NCI-H226 (cell line): Measurements from ENCODE around the gene SZT2.
A peak's percentile ranks its signal among the peaks of the same experiment; 100 is the strongest.
"Not testable (repeated sequence)": the region's sequence is repeated elsewhere in the genome, so short reads cannot be mapped to it uniquely, and the experiment has no call there.

Experiments
- DNase-seq: peaks from one replicate; pipeline ENCODE4 v3.0.0-alpha.2; 2015

The SZT2 gene

DNA sequence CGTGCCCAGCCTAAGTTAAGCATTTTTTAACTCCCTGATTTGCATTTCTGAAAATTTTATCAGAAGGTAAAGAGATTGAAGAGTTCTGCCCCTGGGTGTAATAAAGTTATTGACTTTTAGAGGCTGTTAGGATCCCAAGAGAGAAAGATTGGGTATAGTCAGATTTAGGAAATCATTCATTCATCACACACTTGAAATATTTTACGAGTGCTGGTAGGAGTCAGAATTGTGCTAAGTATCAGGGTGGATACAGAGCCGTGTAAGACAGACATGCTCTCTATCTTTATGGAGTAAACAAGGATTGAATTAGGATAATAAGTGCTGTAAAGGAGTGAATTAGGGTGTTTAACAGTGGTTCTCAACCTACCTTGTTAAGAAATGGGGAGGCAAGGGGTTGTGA, 3.0 kb downstream of the SZT2 start:
- no peak for DNase-seq

DNA sequence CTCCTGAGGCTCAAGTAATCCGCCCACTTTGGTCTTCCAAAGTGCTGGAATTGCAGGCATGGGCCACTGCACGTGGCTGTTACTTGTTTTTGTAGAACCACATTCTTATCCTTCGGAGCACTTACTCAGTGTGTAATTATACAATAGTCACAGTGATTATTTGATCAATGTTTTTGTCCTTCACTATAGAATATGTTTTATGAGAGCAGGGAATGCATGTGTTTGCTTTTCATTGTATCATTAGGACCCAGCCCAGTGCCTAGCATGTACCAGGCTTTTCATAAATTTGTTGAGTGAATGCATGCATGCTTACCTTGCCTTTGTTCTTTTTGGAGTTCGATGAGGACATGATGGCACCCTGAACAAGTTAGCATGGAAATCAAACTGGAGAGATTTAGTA, 5.8 kb downstream of the SZT2 start:
- no peak for DNase-seq

DNA sequence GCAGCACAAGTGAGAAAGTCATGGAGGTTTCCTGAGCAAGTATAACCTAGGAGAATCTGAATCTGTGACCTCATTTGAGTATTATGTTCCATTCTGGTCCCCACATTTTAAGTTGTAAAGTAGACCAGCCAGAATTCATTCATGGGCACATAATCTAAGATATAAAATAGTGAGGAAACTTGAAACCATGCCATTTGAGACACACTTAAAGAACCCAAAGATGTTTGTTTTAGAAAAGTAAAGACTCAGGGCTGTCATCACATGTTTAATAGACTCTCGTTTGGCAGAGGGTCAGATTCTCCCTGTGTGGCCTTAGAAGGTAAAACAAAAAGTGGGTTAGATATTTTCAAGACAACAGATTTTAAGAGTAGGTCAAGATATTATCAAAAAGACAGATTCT, 6.4 kb downstream of the SZT2 start:
- no peak for DNase-seq

DNA sequence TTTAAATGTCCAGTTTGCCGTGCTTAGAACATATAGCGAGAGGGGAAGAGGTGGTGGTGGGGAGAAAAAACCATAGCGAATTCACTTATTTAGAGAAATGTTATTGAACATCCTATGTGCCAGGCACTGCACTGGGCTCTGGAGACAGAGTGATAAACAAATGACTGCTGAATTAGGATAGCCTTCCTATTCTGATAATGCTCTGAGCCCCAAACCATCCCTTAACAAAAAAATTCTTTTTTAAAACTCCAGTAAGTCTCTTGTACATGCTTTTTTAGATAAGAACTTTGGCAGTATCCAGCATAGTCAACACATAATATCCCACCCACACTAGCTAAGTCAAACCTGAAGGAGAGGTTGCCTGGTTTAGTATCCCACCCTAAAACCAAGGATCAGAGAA, 8.5 kb downstream of the SZT2 start:
- DNase-seq = no peak

DNA sequence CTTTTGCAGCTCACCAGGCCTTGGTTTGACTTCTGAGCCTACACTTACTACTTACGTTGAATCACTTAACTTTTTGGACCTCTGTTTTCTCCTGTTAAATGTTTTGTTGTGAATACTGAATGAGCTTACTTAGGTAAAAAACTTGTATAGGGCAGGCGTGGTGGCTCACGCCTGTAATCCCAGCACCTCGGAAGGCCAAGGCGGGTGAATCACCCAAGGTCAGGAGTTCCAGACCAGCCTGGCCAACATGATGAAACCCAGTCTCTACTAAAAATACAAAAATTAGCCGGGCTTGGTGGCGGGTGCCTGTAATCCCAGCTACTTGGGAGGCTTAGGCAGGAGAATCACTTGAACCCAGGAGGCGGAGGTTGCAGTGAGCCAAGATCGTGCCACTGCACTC, 10.7 kb downstream of the SZT2 start:
- DNase-seq = not testable (repeated sequence)

DNA sequence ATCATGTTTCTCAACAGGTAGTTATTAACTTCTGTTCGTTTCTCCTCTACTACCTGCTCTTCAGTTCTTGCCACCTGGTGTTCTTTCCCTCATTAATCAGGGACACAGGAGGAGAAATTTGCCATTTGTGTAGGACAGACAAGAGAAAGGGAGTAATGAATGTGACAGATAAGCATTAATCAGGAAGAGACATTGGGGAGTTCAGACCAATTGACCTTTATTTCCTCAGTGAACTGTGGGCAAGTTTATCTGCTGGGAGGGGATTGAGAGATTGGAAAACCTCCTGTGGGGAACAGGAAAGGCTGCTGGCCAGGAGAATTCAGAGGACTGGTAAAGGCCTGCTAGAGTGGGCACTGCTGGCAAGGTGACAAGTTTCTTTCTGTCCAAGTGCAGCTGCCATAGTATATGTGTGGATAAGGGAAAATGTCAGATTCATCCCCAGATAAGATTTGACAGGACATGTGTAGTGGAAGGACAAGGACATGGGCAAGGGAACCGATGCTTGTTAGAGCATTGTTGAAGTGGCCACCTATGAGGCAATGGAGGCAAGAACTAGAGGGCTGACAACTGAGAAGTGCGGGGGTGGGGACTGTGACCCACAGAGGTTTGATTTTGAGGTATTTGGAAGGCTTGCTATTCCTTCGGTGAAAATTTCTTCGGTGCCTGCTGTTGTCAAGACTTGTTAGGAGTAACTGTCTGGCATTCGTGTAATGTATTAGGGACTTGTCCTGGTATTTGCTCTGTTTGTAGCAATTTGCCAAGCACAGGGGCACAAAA, 12.6 kb downstream of the SZT2 start:
- DNase-seq = no peak

DNA sequence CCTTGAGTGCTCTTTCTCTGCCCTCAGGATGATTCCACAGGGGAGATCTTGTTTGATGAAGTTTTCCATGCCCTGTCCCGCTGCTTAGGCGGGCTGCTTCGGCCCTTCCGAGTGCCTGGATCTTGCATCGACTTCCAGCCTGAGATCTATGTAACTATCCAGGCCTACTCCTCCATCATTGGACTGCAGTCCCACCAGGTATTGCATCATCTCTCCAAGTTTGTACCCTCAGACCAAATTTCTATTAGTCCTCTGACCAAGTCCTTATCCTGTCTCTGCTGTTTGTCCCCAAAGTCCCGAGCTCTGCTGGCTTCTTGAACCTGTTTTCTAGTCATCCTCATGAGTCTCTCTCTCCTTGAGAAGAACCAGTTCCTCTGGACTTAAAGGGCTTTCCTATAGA, 14.7 kb downstream of the SZT2 start:
- DNase-seq = no peak

DNA sequence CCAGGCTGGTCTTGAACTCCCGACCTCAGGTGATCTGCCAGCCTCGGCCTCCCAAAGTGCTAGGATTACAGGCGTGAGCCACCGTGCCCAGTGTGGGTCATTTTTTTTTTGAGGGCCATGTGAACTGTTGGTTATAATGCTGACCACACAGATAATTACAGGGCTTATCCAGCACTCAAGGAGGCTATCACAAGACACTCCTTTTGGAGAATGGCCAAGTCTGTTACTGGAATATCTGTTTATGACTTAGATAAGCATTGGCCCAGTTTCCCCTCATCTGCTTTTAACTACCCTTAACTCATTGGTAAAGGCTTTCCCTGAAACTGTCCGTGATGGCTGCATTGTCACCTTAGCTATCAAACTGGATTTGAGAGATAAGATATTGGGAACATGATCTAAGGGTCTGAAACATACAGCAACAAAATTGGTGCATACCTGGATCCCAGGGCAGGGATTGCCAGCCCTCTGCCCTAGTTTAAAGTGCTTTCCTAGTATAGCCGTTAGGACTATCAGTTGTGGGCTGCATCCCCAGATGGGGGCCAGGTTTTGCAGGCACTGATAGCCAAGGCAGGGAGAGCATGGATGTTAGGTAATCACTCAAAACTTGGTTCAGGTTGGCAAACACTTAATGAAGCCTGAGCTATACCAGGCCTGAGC, 15.6 kb downstream of the SZT2 start:
- DNase-seq = peak; percentile 39

DNA sequence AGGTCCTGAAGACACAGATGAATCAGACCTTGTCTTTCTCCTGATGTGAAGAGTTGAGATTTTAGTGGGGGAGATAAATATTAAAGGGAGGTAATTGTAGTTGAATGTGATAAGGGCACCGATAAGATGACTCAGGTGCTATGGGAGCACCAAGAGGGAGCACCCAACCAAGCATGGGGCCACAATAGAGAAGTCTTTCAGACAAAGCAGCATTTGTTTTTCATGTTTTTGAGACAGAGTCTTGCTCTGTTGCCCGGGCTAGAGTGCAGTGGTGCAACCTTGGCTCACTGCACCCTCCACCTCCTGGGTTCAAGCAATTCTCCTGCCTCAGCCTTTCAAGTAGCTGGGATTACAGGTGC, 16.2 kb downstream of the SZT2 start:
- DNase-seq = peak; percentile 46

DNA sequence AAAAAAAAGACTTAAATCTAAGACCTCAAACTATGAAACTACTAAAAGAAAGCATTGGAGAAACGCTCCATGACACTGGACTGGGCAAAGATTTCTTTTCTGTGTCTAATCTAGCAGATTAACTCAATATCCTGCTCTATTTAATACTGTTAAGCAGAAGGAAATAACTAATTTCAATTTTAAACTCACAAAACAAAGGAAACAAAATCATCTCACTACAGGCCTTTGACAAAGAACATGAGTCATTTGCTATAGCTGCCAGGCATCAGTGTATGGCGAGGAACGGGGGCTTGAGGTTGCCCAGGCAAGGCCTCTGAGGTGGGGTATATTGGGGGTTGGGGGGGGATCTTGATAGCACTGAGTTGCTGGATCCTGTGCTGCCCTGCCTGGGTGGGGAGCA, 20.9 kb downstream of the SZT2 start:
- no peak for DNase-seq

DNA sequence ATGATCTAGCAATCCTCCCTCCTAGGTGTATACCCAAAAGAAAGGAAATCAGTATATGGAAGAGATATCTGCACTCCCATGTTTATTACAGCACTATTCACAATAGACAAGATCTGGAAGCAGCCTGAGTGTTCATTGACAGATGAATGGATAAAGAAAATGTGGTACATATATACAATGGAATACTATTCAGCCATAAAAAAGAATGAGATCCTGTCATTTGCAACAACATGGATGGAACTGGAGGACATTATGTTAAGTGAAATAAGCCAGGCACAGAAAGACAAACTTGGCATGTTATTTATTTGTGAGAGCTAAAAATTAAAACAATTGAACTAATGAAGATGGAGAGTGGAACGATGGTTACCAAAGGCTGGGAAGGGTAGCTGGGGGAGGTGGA, 23.7 kb downstream of the SZT2 start:
- DNase-seq = not testable (repeated sequence)

DNA sequence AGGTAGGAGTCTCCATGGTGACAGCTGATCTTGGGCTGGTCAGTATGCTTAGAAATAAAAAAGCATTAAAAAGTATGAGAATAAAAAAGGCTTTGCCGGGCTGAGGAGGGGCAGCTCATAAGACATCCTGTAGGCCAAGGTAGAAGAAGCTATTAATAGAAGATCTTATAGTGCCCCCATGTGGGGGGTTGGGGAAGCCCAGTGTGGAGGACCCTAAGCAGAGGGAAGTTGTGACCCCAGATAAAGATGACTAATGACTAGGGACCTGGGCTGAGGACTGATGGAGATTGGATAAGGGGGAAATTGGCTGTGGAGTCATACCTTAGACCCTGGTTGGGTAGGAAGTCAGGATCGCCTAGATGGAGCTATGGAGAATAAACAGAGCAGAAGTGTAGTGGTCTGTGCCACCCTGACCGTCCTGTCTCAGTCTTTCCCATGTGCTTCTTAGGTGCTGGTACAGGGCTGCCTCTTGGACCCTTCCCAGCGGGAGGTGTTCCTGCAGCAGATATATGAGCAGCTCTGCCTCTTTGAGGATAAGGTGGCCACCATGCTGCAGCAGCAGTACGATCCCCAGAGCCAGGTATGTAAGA, 25.0 kb downstream of the SZT2 start:
- DNase-seq = no peak

DNA sequence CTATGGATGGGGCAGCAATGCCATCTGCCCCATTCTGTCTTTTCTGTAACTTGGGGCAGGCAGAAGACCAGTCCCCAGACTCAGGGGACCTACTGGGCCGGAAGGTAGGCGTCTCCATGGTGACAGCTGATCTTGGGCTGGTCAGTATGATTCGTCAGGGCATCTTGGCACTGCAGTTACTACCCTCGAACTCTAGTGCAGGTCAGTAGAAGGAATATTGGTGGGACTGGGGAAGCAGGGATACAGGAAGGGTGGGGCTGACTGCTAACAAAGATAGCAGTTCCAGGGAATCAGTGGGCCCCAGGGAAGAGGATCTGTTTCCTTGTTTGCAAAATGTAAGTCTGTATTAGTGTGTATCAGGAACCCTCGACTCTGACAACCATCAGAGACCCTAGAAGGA, 26.2 kb downstream of the SZT2 start:
- DNase-seq = no peak

DNA sequence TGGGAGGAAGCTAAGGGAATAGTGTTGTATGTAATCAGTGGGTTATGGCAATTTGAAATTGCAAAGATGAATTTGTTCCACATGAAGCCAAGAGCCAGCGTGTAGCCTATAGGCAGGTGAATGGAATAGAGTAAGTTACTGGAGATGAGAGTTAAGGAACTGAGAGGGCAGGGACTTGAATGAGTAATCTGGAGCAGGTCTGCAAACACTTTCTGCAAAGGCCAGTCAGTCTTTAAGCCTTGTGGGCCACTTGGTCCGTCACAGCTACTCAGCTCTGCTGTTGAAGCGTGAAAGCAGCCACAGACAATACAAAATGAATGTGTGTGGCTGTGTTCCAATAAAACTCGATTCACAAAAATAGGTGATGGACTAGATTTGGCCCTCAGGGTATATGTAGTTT, 29.2 kb downstream of the SZT2 start:
- DNase-seq = no peak

DNA sequence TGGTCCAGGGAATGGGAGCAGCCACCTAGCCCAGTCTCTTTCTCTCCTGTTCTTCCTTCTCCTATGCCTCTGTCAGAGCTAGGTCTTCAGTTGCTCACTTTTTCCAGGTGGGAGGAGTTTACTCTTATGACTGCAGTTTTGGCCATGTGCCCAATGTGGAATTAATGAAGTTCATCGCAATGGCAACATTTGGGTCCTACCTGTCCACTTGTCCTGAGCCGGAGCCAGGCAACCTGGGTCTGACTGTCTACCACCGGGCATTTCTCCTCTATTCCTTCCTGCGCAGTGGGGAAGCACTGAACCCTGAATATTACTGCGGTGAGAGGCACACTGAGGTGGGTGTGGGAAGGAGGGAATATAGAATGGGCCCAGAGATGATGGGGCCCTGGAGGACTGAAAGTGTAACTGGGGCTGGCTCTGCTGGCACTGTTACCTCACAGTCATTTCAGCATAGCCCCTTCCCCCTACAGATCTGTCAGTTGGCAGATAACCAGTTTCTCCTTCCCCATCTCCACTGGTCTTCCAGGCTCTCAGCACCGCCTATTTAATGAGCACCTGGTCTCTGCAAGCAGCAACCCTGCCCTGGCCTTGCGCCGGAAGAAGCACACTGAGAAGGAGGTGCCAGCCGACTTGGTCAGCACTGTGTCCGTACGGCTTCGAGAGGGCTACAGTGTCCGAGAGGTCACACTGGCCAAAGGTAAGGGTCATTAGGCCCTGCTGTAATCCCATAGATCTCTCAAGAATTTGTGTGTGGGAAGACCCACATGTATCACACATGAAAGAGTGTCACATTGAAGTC, 30.1 kb downstream of the SZT2 start:
- no peak for DNase-seq

DNA sequence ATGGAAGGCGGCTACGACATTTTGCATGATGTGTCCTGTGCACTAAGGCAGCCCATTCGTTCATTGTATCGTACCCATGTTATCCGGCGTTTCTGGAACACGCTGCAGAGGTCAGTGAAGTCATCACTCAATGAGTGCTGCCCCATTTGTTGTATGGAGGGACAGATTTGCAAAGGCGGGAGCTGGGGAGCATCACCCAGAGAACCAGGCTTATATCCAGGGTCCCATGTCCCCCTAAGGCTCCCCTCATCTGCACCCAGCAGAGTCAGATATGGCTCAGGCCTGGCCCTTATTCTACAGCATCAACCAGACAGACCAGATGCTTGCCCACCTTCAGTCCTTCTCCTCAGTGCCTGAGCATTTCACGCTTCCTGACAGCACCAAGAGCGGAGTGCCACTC, 31.2 kb downstream of the SZT2 start:
- DNase-seq = no peak

DNA sequence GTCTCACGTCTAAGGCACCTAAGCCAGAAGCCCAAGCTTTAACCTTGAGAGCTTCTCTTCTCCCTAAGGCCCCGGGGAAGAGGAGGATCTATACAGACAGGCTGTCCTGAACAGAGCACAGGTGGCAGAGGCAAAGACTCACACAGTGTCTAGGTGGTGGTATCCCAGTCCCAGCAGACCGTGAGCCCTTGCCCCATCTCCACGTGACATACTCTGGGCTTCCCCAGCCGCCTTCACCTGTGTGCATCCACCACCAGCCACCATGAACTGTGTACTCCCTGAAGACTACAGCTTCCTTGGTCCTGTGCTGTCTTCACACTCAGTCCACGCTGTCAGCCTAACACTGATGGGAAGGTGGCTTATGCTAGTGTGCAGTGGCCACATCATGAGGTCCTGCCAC, 31.7 kb downstream of the SZT2 start:
- DNase-seq = no peak

DNA sequence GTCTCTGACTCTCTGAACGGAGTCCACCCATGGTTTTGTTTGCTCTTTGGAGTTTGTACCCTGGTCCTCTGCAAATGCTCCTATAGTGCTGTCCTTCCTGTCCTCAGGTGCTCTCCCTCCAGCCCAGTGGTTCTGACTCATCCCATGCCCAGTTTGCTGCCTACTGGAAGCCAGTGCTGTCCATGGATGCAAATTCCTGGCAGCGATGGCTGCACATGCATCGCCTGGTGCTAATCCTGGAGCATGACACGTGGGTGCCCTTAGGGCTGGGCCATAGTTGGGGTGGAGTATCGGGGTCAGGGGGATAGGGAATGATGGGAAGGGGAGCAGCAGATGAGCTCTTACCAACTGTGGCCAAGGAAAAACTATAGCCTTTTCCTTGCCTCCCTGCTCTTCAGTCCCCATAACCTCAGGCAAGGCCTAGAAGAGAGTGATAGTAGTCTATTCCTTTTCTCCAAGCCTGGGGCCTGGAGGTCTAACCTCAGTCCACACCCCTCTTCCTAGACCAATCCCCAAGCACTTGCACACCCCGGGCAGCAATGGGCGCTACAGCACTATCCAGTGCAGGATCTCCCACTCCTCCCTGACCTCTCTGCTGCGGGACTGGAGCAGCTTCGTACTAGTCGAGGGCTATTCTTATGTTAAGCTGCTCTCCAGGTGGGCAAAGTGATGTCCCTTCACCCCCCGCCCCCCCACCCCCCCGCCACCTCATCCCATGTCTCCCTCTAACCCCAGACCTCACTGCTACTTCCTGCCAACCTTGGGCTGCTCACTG, 32.5 kb downstream of the SZT2 start:
- DNase-seq = no peak

DNA sequence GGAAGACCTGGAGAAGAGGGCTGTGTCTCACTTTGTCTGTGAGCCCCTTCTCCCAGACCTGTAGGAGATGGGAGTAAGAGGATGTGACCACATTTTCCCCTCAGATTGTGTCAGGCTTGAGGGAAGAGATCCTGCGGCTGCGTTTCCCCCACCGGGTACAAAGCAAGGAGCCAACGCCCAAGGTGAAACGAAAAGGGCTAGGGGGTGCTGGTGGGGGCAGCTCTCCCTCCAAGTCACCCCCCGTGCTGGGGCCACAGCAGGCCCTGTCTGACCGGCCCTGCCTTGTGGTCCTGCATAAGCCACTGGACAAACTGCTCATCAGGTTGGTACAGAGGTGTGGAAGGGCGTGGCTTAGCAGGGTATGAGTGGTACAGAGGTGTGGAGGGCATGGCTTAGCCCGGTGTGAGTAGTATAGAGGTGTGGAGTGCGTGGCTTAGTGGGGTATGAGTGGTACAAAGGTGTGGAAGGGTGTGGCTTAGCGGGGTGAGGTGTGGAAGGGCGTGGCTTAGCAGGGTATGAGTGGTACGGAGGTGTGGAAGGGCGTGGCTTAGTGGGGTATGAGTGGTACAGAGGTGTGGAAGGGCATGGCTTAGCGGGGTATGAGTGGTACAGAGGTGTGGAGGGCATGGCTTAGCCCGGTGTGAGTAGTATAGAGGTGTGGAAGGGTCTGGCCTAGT, 33.4 kb downstream of the SZT2 start:
- DNase-seq = no peak

DNA sequence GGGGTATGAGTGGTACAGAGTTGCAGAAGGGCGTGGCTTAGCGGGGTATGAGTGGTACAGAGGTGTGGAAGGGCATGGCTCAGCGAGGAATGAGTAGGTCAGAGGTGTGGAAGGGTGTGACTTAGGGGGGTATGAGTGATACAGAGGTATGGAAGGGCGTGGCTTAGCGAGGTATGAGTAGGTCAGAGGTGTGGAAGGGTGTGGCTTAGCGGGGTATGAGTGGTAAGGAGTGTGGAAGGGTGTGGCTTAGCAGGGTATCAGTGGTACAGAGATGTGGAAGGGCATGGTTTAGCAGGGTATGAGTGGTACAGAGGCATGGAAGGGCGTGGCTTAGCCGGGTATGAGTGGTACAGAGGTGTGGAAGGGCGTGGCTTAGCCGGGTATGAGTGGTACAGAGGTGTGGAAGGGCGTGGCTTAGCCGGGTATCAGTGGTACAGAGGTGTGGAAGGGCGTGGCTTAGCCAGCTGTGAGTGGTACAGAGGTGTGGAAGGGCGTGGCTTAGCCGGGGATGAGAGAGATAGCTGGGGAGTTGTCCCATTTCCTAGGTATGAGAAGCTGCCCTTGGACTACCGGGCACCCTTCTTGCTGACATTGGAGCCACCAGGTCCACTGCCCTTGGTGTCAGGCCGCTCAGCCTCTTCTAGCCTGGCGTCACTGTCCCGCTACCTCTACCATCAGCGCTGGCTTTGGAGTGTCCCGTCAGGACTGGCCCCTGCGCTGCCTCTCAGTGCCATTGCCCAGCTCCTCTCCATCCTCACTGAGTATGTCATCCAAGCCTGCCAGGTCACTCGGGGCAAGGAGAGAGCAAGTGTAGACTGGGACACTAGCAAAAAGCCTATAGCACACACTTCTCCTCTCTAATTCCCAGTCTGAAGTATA, 34.2 kb downstream of the SZT2 start:
- no peak for DNase-seq

DNA sequence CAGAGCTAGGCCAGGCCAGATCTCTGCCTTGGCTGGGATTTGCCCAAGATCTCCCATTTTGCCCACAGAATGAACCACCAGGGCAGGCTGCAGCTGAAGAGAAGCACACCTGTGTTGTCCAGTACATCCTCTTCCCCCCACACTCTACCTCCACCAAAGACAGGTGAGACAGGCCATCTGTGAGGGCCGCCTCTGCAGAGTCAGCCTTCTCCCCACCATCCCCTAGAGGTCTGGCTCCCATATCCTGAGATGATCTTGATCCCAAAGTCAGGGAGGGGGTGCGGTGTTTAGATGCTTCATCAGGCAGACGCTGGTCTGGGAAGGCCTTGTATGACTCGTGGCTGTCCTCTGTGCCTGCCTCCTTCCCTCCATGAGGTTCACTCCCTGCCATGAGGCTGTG, 35.3 kb downstream of the SZT2 start:
- DNase-seq = no peak
